Neutrophil (primary cell): ENCODE measurements around the gene TOP1.

Source experiments
- H3K27ac ChIP-seq: fragments of 200-600 bp; sonication (generic); 2 replicates; pipeline ENCODE4 v1.5.1; 2016; ENCODE audit warnings: mild to moderate bottlenecking, moderate library complexity
- H3K27me3 ChIP-seq: fragments of 200-600 bp; sonication (generic); 2 replicates; pipeline ENCODE4 v1.6.0; 2016; ENCODE audit warnings: mild to moderate bottlenecking
- H3K36me3 ChIP-seq: fragments of 200-600 bp; sonication (generic); 2 replicates; pipeline ENCODE4 v1.5.1; 2017
- H3K4me1 ChIP-seq, 2 experiments: fragments of 200-600 bp in 1 of 2; sonication (generic) in 1 of 2; 1 replicate in 1 of 2; 2 replicates in 1 of 2; pipeline versions ENCODE4 v1.5.1 to v1.6.1; 2013 to 2016; ENCODE audit warnings: low read depth in 1 of 2, low read length in 1 of 2, mild to moderate bottlenecking in 1 of 2, moderate library complexity in 1 of 2; ENCODE audit not compliant: control insufficient read depth in 1 of 2, insufficient read depth in 1 of 2
- H3K4me3 ChIP-seq, 2 experiments: fragments of 200-600 bp in 1 of 2; sonication (generic) in 1 of 2; 1 replicate in 1 of 2; 2 replicates in 1 of 2; pipeline ENCODE4 v1.5.1; 2013 to 2016; ENCODE audit warnings: low read depth in 1 of 2, low read length in 1 of 2, mild to moderate bottlenecking in 1 of 2, moderate library complexity in 1 of 2
- H3K9me3 ChIP-seq: fragments of 200-600 bp; sonication (generic); 2 replicates; pipeline ENCODE4 v1.5.1; 2016
- TF ChIP-seq, protein P1 (sequence below): fragments of 200-600 bp; sonication (generic); IDR thresholded peaks from 2 replicates; pipeline ENCODE4 v1.5.1; 2016; ENCODE audit warnings: antibody characterized with exemption

Gene TOP1

DNA sequence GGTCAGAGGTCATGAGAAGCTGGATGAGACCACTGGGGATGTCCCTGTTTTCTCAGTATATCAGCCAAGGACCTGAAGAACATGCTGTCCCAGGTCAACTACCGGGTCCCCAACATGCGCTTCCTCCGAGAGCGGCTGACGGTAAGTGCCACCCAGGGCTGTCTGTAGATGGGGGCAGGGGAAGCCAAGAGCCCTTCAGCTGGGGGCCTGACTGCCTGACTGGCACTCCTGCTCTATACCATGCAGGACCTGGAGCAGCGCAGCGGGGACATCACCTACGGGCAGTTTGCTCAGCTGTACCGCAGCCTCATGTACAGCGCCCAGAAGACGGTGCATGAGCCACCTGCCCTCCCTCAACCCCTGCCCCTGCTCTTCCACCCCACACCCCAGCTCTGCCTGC, 133.8 kb downstream of the TOP1 start:
- H3K27me3 ChIP-seq = peaks cover 58% of the 10 kb centered on the region
- no peak overlapping the region for H3K27ac ChIP-seq
- H3K9me3 ChIP-seq = no peaks in the 10 kb centered on the region
- no peak overlapping the region for H3K4me3 ChIP-seq
- H3K4me1 ChIP-seq = no peaks in the 10 kb centered on the region
- no peaks in the 10 kb centered on the region for H3K36me3 ChIP-seq
- TF ChIP-seq, protein P1, sequence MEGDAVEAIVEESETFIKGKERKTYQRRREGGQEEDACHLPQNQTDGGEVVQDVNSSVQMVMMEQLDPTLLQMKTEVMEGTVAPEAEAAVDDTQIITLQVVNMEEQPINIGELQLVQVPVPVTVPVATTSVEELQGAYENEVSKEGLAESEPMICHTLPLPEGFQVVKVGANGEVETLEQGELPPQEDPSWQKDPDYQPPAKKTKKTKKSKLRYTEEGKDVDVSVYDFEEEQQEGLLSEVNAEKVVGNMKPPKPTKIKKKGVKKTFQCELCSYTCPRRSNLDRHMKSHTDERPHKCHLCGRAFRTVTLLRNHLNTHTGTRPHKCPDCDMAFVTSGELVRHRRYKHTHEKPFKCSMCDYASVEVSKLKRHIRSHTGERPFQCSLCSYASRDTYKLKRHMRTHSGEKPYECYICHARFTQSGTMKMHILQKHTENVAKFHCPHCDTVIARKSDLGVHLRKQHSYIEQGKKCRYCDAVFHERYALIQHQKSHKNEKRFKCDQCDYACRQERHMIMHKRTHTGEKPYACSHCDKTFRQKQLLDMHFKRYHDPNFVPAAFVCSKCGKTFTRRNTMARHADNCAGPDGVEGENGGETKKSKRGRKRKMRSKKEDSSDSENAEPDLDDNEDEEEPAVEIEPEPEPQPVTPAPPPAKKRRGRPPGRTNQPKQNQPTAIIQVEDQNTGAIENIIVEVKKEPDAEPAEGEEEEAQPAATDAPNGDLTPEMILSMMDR = no peak

DNA sequence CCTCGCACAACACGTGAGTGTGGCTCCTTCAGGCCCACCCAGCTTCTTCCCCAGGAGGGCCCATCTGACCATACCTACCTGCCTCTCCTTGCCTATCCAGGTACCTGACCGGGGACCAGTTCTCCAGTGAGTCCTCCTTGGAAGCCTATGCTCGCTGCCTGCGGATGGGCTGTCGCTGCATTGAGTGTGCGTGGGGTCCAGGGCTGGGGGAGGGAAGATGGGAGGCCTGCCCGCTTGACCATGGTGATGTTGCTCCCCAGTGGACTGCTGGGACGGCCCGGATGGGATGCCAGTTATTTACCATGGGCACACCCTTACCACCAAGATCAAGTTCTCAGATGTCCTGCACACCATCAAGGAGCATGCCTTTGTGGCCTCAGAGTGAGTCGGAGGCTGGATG, 135.2 kb downstream of the TOP1 start:
- no peaks in the 10 kb centered on the region for H3K4me1 ChIP-seq
- H3K4me3 ChIP-seq = no peak overlapping the region
- no peaks in the 10 kb centered on the region for H3K36me3 ChIP-seq
- H3K27me3 ChIP-seq = peaks cover 58% of the 10 kb centered on the region
- TF ChIP-seq, protein P1 = no peak
- no peak overlapping the region for H3K27ac ChIP-seq
- no peaks in the 10 kb centered on the region for H3K9me3 ChIP-seq

DNA sequence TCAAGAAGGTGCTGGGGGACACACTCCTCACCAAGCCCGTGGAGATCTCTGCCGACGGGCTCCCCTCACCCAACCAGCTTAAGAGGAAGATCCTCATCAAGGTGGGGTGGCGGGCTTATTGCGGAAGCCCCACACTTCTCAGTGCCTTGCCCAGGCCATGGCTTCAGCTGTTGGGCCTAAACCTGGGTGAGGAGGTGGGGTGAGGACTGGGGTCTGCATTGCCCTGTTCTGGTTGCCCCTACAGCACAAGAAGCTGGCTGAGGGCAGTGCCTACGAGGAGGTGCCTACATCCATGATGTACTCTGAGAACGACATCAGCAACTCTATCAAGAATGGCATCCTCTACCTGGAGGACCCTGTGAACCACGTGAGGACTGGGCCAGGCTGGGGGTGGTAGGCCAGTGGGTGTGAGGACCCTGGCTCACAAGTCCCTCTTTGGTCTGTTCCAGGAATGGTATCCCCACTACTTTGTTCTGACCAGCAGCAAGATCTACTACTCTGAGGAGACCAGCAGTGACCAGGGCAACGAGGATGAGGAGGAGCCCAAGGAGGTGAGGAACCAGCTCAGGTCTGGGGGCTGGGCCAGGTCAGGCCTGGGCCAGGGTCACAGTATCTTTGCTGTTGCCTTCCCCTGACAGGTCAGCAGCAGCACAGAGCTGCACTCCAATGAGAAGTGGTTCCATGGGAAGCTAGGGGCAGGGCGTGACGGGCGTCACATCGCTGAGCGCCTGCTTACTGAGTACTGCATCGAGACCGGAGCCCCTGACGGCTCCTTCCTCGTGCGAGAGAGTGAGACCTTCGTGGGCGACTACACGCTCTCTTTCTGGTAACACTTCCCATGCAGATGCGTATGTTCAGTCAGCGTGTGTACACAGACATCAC, 136.6 kb downstream of the TOP1 start:
- H3K4me1 ChIP-seq = no peaks in the 10 kb centered on the region
- TF ChIP-seq, protein P1 = no peak

DNA sequence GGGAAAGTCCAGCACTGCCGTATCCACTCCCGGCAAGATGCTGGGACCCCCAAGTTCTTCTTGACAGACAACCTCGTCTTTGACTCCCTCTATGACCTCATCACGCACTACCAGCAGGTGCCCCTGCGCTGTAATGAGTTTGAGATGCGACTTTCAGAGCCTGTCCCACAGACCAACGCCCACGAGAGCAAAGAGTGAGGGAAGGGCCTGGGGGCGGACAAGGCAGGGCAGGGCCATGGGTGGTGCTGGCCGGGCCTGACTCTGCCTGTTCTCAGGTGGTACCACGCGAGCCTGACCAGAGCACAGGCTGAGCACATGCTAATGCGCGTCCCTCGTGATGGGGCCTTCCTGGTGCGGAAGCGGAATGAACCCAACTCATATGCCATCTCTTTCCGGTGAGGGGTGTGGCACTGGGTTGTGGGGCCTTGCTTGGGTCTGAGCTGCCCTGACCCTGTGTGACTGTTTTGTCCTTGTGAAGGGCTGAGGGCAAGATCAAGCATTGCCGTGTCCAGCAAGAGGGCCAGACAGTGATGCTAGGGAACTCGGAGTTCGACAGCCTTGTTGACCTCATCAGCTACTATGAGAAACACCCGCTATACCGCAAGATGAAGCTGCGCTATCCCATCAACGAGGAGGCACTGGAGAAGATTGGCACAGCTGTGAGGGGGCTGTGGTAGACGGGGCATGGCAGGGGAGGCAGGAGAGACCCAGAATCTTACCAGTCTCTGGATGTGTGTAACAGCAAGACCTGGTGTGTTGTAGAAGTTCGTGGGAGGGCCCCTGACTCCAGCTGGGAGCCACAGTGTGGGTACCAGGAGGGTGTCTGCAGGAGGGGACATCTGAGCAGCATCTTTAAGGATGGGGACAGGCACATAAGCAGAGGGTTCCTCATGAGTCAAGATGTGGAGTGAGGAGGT, 137.8 kb downstream of the TOP1 start:
- no peak overlapping the region for H3K27ac ChIP-seq
- H3K9me3 ChIP-seq = no peaks in the 10 kb centered on the region
- no peaks in the 10 kb centered on the region for H3K4me1 ChIP-seq
- H3K27me3 ChIP-seq = peaks cover 52% of the 10 kb centered on the region
- TF ChIP-seq, protein P1 = no peak
- no peaks in the 10 kb centered on the region for H3K36me3 ChIP-seq
- no peak overlapping the region for H3K4me3 ChIP-seq

More for the DNA sequence above, 136.6 kb downstream of the TOP1 start:
- no peaks in the 10 kb centered on the region for H3K9me3 ChIP-seq
- H3K4me3 ChIP-seq = no peak overlapping the region
- peaks cover 57% of the 10 kb centered on the region for H3K27me3 ChIP-seq
- no peaks in the 10 kb centered on the region for H3K36me3 ChIP-seq
- H3K27ac ChIP-seq = no peak overlapping the region

DNA sequence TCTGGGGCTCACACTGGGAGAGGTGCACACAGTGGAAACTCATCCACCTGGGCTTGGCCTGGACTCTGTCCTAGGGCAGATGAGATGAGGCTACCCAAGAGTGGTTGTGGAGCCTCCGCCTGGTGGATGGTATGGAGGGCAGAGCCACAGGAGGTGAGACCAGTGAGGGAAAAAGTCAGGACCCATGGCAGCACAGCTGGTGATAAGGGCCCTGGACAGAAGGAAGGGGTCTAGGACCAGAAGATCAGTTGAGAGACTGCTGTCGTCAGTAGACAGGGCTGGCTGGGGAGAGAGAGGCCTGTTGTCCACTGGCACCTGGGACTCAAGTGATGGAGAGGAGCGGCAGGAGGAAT, 138.5 kb downstream of the TOP1 start:
- TF ChIP-seq, protein P1 = no peak
- Histone ChIP-seq H3K36me3 (no peaks in the 10 kb centered on the region), H3K9me3 (no peaks in the 10 kb centered on the region), H3K4me3 (no peak overlapping the region), H3K27me3 (peaks cover 52% of the 10 kb centered on the region), H3K27ac (no peak overlapping the region), H3K4me1 (no peaks in the 10 kb centered on the region)
